ENCODE data around the gene ARX. TPM values are rescaled to one million over a fixed set of nuclear protein-coding genes. Genes with fewer than 3 reads are reported as not detected.

ARX gene
- total RNA-seq: not detected in 2 replicates

DNA sequence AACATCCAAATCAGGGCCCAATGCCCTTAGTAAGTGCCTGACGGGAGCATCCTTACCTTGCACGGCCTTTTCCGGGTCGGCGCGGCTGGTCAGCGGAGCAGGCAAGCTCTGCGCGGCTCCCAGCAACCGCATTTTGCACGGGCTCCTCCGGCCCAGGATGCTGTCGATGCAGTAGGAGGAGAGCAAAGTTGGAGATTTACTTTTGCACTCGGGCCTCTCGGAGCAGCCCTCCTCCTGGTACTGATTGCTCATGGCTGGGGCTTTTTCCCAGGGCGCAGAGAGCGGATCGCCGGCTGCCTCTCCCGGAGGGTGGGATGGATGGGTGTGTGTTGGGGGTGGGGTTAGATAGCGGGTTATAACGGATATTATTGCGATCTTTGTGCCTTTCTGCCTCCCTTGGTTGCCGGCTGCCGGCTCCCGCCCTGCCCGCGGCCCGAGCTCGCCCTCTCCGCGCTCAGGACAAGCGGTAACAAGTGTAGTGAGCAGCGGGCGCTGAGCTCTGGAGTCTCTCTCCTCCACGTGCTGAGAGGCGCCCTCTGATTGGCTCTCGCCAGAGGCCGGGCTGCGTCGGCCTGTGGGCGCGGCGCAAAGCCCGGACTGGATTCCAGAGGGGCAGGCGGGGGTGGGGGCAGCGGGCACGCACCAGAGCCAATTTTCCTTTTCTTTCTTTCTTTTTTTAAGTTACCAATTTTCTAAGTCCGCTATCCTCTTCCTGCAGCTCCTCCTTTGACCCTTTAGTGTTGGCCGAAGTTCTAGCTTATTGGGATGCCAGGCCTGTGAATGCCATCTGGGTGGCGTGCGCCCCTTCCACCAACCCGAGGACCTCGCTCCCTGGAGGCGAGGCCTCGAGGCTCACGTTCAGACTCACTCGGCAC, at the start of gene ARX:
Gene ARX, minus strand, starts transcription at position 480 of the 875 bp plus-strand sequence. Its CDS starts 228 bp downstream, at position 252.

Measured in tracheal epithelial cell (primary cell).